ENCODE measurements around the gene COASY.
"Not testable (repeated sequence)": the region's sequence is repeated elsewhere in the genome, so short reads cannot be mapped to it uniquely, and the experiment has no call there.

Gene COASY

DNA sequence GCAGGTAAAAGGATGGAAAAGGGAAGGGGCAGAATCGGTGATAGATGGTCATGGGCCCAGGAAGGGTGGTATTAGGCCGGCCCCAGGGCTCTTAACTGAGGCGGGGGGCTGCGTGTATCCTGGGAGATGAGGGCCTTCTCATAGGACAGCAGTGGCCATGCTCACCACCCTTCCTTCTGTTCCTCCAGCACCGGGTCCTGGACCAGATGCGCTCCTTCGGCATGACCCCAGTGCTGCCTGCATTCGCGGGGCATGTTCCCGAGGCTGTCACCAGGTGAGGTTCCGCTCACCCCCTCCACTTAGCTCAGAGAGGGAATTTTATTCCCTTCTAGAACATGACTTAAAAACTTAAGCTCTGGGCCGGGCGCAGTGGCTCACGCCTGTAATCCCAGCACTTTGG is 23.5 kb upstream of the COASY start:
- POLR2A ChIA-PET, result no interaction called here
- TF ChIP-seq CTCF (IDR thresholded peaks at IDR 0.05; ENCODE audit: insufficient read depth, low read length, missing control alignments), result no peak
- DNase-seq (ENCODE audit: low read depth, low spot score), result no peak
- CTCF ChIA-PET, result interaction anchor here (0.8 kb wide), 1 partner anchor 19 kb away, joined by 3 read pairs; no protein-coding TSS in a partner anchor
- no peak overlapping the region for H3K4me3 ChIP-seq (ENCODE audit: low read depth, low read length)

DNA sequence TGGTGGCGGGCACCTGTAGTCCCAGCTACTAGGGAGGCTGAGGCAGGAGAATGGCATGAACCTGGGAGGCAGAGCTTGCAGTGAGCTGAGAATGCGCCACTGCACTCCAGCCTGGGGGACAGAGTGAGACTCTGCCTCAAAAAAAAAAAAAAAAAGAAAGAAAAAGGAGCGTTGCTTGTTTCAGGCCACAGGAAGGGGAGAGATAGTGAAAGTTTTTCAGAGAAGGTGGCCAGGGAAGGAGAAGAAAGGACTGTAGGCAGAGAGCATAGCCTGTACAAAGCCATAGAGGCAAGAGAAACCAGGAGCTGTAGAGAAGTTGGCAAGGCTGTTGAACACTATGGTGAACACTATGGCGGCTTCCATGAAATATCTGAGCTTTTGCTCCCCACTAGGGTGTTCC is 21.4 kb upstream of the COASY start:
- ChIA-PET CTCF (interaction anchor here (0.9 kb wide), 1 partner anchor 24 kb away, joined by 3 read pairs; no protein-coding TSS in a partner anchor), POLR2A (interaction anchor here (0.7 to 1.2 kb wide), 2 partner anchors 21 to 141 kb away, joined by 3 read pairs; no protein-coding TSS in a partner anchor)
- DNase-seq (ENCODE audit: low read depth, low spot score); H3K4me3 ChIP-seq (ENCODE audit: low read depth, low read length): not testable (repeated sequence)

- CTCF ChIA-PET, result no interaction called here
- DNase-seq (ENCODE audit: low read depth, low spot score), result no peak
- no peak for TF ChIP-seq CTCF (IDR thresholded peaks at IDR 0.05; ENCODE audit: insufficient read depth, low read length, missing control alignments)
- POLR2A ChIA-PET, result interaction anchor here (1.2 to 1.4 kb wide), 2 partner anchors 14 to 22 kb away, joined by 3 to 6 read pairs; no protein-coding TSS in a partner anchor
- no peak overlapping the region for H3K4me3 ChIP-seq (ENCODE audit: low read depth, low read length)
Measured at GRCh38 chr17:42541041-42541833, 20.7 kb upstream of the COASY start.

DNA sequence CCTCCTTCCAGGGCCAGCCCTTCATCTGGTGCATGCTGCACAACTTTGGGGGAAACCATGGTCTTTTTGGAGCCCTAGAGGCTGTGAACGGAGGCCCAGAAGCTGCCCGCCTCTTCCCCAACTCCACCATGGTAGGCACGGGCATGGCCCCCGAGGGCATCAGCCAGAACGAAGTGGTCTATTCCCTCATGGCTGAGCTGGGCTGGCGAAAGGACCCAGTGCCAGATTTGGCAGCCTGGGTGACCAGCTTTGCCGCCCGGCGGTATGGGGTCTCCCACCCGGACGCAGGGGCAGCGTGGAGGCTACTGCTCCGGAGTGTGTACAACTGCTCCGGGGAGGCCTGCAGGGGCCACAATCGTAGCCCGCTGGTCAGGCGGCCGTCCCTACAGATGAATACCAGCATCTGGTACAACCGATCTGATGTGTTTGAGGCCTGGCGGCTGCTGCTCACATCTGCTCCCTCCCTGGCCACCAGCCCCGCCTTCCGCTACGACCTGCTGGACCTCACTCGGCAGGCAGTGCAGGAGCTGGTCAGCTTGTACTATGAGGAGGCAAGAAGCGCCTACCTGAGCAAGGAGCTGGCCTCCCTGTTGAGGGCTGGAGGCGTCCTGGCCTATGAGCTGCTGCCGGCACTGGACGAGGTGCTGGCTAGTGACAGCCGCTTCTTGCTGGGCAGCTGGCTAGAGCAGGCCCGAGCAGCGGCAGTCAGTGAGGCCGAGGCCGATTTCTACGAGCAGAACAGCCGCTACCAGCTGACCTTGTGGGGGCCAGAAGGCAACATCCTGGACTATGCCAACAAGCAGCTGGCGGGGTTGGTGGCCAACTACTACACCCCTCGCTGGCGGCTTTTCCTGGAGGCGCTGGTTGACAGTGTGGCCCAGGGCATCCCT is 18.5 kb upstream of the COASY start:
- no peak overlapping the region for H3K4me3 ChIP-seq (ENCODE audit: low read depth, low read length)
- ChIA-PET POLR2A (interaction anchor here (0.7 kb wide), 1 partner anchor 11 kb away, joined by 3 read pairs; no protein-coding TSS in a partner anchor), CTCF (no interaction called here)
- no peak for DNase-seq (ENCODE audit: low read depth, low spot score)
- no peak for TF ChIP-seq CTCF (IDR thresholded peaks at IDR 0.05; ENCODE audit: insufficient read depth, low read length, missing control alignments)

GRCh38 chr17:42544874-42545283 is 17.1 kb upstream of the COASY start:
- CTCF ChIA-PET, result interaction anchor here (1.6 kb wide), 1 partner anchor 11 kb away, joined by 3 read pairs; no protein-coding TSS in a partner anchor
- DNase-seq (ENCODE audit: low read depth, low spot score), result no peak
- POLR2A ChIA-PET, result no interaction called here
- TF ChIP-seq CTCF (IDR thresholded peaks at IDR 0.05; ENCODE audit: insufficient read depth, low read length, missing control alignments), result no peak
- no peak overlapping the region for H3K4me3 ChIP-seq (ENCODE audit: low read depth, low read length)

GRCh38 chr17:42545755-42546505 is 16.0 kb upstream of the COASY start:
- CTCF ChIA-PET, result interaction anchor here (1.6 kb wide), 1 partner anchor 12 kb away, joined by 3 read pairs; no protein-coding TSS in a partner anchor
- POLR2A ChIA-PET; H3K4me3 ChIP-seq (ENCODE audit: low read depth, low read length); DNase-seq (ENCODE audit: low read depth, low spot score): not testable (repeated sequence)
